Vagina (tissue), 2 donors: Measurements from ENCODE around the gene MEF2D. TPM values are rescaled to one million over a fixed set of nuclear protein-coding genes. Genes with fewer than 3 reads are reported as not detected.

Source experiments
- DNase-seq, 2 donors: peaks; one replicate each; pipeline ENCODE4 v3.0.0-alpha.2; 2017; ENCODE audit errors: extremely low spot score in 2 of 2
- H3K27ac ChIP-seq: fragments of 200-600 bp; sonication (generic); one replicate; pipeline ENCODE4 v1.5.1; 2019
- H3K27me3 ChIP-seq: fragments of 200-600 bp; sonication (generic); one replicate; pipeline ENCODE4 v1.5.1; 2019
- H3K36me3 ChIP-seq, 2 donors: fragments of 200-600 bp; sonication (generic); one replicate each; pipeline ENCODE4 v1.5.1; 2017 to 2019
- H3K4me1 ChIP-seq: fragments of 200-600 bp; sonication (generic); one replicate; pipeline ENCODE4 v1.5.1; 2019
- H3K4me3 ChIP-seq, 2 donors: fragments of 200-600 bp; sonication (generic); 1 replicate in 1 of 2; 2 replicates in 1 of 2; pipeline ENCODE4 v1.5.1; 2016 to 2019
- H3K9me3 ChIP-seq: fragments of 200-600 bp; sonication (generic); one replicate; pipeline ENCODE4 v1.5.1; 2019
- CTCF ChIP-seq, 3 experiments: fragments of 450-650 bp in 2 of 3; fragments of 200-600 bp in 1 of 3; sonication (generic) in 1 of 3; IDR thresholded peaks; one replicate each; pipeline ENCODE4 v1.5.1; 2017 to 2019; ENCODE audit warnings: antibody characterized with exemption in 3 of 3, mild to moderate bottlenecking in 2 of 3, moderate library complexity in 2 of 3
- POLR2A ChIP-seq, 2 donors: fragments of 450-650 bp; IDR thresholded peaks; one replicate each; pipeline ENCODE4 v1.6.1; 2017; ENCODE audit warnings: antibody characterized with exemption in 2 of 2, mild to moderate bottlenecking in 2 of 2, moderate library complexity in 2 of 2
- POLR2AphosphoS5 ChIP-seq, 2 donors: sonication (generic); formaldehyde crosslinking; IDR thresholded peaks; one replicate each; pipeline ENCODE4 v1.9.0; 2017; ENCODE audit warnings: antibody characterized with exemption in 2 of 2, mild to moderate bottlenecking in 2 of 2, low read depth in 1 of 2; ENCODE audit not compliant: insufficient read depth in 1 of 2
- intact Hi-C: fragments of 100-400 bp; cut with DNase I; formaldehyde crosslinking; loops from one replicate; pipeline ENCODE4 v1.15.1; 2023
- total RNA-seq: library from RNA; depleted of rRNA; stranded (reverse); fragments of >200 nt; gene quantifications from one replicate; pipeline ENCODE4 v1.2.3, GENCODE V29; 2016

MEF2D gene
- total RNA-seq, 1 donor from 2014 or later = 33.9 TPM

DNA sequence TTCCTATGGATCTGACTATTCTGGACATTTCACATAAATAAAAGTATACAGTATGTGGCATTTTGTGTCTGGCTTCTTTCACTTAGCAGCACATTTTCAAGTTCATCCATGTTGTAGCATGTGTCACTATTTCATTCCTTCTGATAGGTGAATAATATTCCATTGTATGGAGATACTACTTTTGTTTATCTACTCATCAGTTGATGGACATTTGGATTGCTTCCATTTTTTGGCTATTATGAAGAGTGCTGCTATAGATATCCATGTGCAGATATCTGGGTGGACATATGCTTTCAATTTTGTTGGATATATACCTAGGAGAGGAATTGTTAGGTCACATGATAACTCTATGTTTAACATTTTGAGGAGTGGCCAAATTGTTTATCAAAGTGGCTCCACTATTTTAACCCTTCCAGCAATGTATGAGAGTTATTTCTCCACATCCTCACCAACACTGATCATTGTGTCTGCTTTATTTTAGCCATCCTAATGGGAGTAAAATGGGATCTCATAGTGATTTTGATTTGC is 21.9 kb upstream of the MEF2D start:
- H3K4me3 ChIP-seq = no peak overlapping the region

DNA sequence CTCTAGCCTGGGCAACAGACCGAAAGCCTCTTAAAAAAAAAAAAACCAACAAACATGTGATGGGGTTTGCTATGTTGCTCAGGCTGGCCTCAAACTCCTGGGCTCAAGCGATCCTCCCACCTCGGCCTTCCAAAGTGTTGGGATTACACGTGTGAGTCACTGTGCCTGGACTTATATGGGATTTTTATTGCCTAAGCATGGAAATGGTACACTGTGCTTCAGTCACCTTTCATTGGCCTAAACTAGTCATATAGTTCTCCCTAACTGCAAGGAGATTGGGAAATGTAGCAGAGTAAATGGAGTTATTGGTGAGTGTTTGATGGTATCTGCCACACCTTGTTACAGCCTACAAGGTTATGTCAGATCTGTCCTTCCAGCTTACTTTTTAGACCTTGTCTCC is 17.2 kb upstream of the MEF2D start:
- DNase-seq = no peak
- no peaks in the 10 kb centered on the region for H3K9me3 ChIP-seq
- intact Hi-C loops = loop anchor here (10.0 kb wide), 1 partner anchor 67 kb away; no protein-coding TSS in a partner anchor
- no peaks in the 10 kb centered on the region for H3K4me1 ChIP-seq
- no peaks in the 10 kb centered on the region for H3K27me3 ChIP-seq
- H3K27ac ChIP-seq = no peak overlapping the region
- H3K4me3 ChIP-seq = no peak overlapping the region
- H3K36me3 ChIP-seq = no peaks in the 10 kb centered on the region
- TF ChIP-seq POLR2A (IDR thresholded peaks at IDR 0.05) (no peak), POLR2AphosphoS5 (IDR thresholded peaks at IDR 0.05; ENCODE audit: insufficient read depth in 1 of 2, low read depth in 1 of 2) (no peak), CTCF (IDR thresholded peaks at IDR 0.05) (no peak)

More for the DNA sequence above, 21.9 kb upstream of the MEF2D start:
- no peak overlapping the region for H3K27ac ChIP-seq
- H3K36me3 ChIP-seq = no peaks in the 10 kb centered on the region
- no peaks in the 10 kb centered on the region for H3K9me3 ChIP-seq
- H3K4me1 ChIP-seq = no peaks in the 10 kb centered on the region
- intact Hi-C loops = no loop called here
- TF ChIP-seq POLR2A (IDR thresholded peaks at IDR 0.05) = no peak
- H3K27me3 ChIP-seq = no peaks in the 10 kb centered on the region
- no peak for DNase-seq

GRCh38 chr1:156516821-156517220 is 16.2 kb upstream of the MEF2D start:
- Histone ChIP-seq H3K27me3 (no peaks in the 10 kb centered on the region), H3K4me3 (no peak overlapping the region), H3K36me3 (no peaks in the 10 kb centered on the region), H3K4me1 (no peaks in the 10 kb centered on the region), H3K27ac (no peak overlapping the region), H3K9me3 (no peaks in the 10 kb centered on the region)
- TF ChIP-seq POLR2A (IDR thresholded peaks at IDR 0.05) (no peak), POLR2AphosphoS5 (IDR thresholded peaks at IDR 0.05; ENCODE audit: insufficient read depth in 1 of 2, low read depth in 1 of 2) (no peak), CTCF (IDR thresholded peaks at IDR 0.05) (no peak)
- intact Hi-C loops = loop anchor here (10.0 kb wide), 1 partner anchor 68 kb away; no protein-coding TSS in a partner anchor
- no peak for DNase-seq

- H3K27ac ChIP-seq = no peak overlapping the region
- H3K9me3 ChIP-seq = no peaks in the 10 kb centered on the region
- no peaks in the 10 kb centered on the region for H3K27me3 ChIP-seq
- TF ChIP-seq POLR2AphosphoS5 (IDR thresholded peaks at IDR 0.05; ENCODE audit: insufficient read depth in 1 of 2, low read depth in 1 of 2) (no peak), POLR2A (IDR thresholded peaks at IDR 0.05) (no peak), CTCF (IDR thresholded peaks at IDR 0.05) (no peak)
- intact Hi-C loops = loop anchor here (10.0 kb wide), 1 partner anchor 69 kb away; no protein-coding TSS in a partner anchor
- H3K4me3 ChIP-seq = no peak overlapping the region
- DNase-seq = no peak
- no peaks in the 10 kb centered on the region for H3K36me3 ChIP-seq
- H3K4me1 ChIP-seq = peaks cover 2% of the 10 kb centered on the region
Measured at GRCh38 chr1:156515956-156516355, 15.4 kb upstream of the MEF2D start.

DNA sequence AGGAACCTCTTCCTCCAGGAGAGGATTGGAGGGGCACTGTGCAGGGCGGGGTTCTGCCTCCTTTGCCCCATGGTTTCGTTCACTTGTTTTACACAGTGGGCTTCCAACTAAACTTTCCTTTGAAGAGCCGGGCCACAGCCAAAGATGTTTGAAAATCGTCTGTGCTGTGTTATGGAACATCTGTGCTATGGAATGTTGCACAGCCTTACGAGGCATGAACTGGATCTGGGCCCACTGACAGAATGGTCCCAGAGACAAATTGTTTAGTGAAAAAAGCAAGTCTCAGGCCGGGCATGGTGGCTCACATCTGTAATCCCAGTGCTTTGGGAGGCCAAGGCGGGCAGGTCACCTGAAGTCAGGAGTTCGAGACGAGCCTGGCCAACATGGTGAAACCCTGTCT is 12.6 kb upstream of the MEF2D start:
- DNase-seq = no peak
- no peaks in the 10 kb centered on the region for H3K27me3 ChIP-seq
- H3K36me3 ChIP-seq = no peaks in the 10 kb centered on the region
- TF ChIP-seq POLR2AphosphoS5 (IDR thresholded peaks at IDR 0.05; ENCODE audit: insufficient read depth in 1 of 2, low read depth in 1 of 2) (no peak), CTCF (IDR thresholded peaks at IDR 0.05) (no peak), POLR2A (IDR thresholded peaks at IDR 0.05) (no peak)
- H3K27ac ChIP-seq = no peak overlapping the region
- no peaks in the 10 kb centered on the region for H3K9me3 ChIP-seq
- intact Hi-C loops = loop anchor here (10.0 kb wide), 1 partner anchor 72 kb away; no protein-coding TSS in a partner anchor
- peaks cover 28% of the 10 kb centered on the region for H3K4me1 ChIP-seq
- H3K4me3 ChIP-seq = no peak overlapping the region
